Activated CD8-positive, alpha-beta memory T cell treated with anti-CD3 and anti-CD28 coated beads, Interleukin-2, amount 50 U/mL, for 1 hour (primary cell): ENCODE data around the gene PRR35.
A peak's percentile ranks its signal among the peaks of the same experiment; 100 is the strongest.

Experiments
- DNase-seq: peaks from one replicate; pipeline ENCODE4 v3.0.0-alpha.2; 2020; ENCODE audit errors: extremely low read depth

PRR35 gene

GRCh38 chr16:580141-580945 is 20.1 kb downstream of the PRR35 start:
- DNase-seq = no peak

GRCh38 chr16:580946-581498 is 20.8 kb downstream of the PRR35 start:
- no peak for DNase-seq

GRCh38 chr16:582218-582613 is 22.0 kb downstream of the PRR35 start:
- no peak for DNase-seq

GRCh38 chr16:582614-583331 is 22.6 kb downstream of the PRR35 start:
- DNase-seq = no peak

- no peak for DNase-seq
Measured at GRCh38 chr16:583470-583814, 23.2 kb downstream of the PRR35 start.

- no peak for DNase-seq
Measured at GRCh38 chr16:583815-584591, 23.8 kb downstream of the PRR35 start.

GRCh38 chr16:585351-585750 is 25.2 kb downstream of the PRR35 start:
- DNase-seq = no peak

GRCh38 chr16:586047-586644 is 26.0 kb downstream of the PRR35 start:
- no peak for DNase-seq

- DNase-seq = no peak
Measured at GRCh38 chr16:586645-587590, 26.7 kb downstream of the PRR35 start.

GRCh38 chr16:588639-588888 is 28.4 kb downstream of the PRR35 start:
- DNase-seq = no peak

GRCh38 chr16:588889-589657 is 28.9 kb downstream of the PRR35 start:
- DNase-seq = peak; percentile 93

GRCh38 chr16:589658-590187 is 29.5 kb downstream of the PRR35 start, which contains the start of gene RAB40C:
TSS of gene RAB40C (plus strand) at chr16:590066. CDS start at chr16:590292, 226 bp downstream.
- DNase-seq = peak; percentile 99

GRCh38 chr16:590188-590814 is 30.1 kb downstream of the PRR35 start:
- DNase-seq = no peak

- DNase-seq = no peak
Measured at GRCh38 chr16:590815-591200, 30.6 kb downstream of the PRR35 start.

GRCh38 chr16:591231-591630 is 31.0 kb downstream of the PRR35 start:
- DNase-seq = no peak

GRCh38 chr16:591892-592517 is 31.8 kb downstream of the PRR35 start:
- DNase-seq = no peak

- no peak for DNase-seq
Measured at GRCh38 chr16:592518-593306, 32.5 kb downstream of the PRR35 start.

- no peak for DNase-seq
Measured at GRCh38 chr16:593406-593805, 33.2 kb downstream of the PRR35 start.
